ENCODE results near the gene ATF2.

The ATF2 gene

DNA sequence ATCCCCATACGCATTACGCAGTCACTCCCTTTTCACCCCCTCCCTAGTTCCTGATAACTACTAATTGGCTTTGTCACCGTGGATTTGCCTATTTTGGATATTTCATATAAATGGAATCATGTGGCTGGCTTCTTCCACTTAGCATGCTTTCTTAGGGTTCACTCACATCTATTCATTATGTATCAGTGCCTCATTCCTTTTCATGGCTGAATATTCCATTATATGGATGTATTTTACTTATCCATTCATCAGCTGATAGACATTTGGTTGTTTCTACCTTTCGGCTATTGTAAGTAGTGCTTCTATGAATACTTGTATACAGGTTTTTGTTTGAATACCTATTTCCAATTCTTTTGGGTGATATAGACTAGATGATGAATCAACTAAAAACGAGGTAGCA is 8.6 kb upstream of the ATF2 start:
- Mint-ChIP-seq H3K4me3 (no peak overlapping the region), H3K9me3 (no peaks in the 10 kb centered on the region), H3K27ac (no peak overlapping the region), H3K27me3 (no peaks in the 10 kb centered on the region), H3K36me3 (peaks cover 15% of the 10 kb centered on the region), H3K4me1 (peaks cover 21% of the 10 kb centered on the region)
- ATAC-seq (ENCODE audit: low read depth) = no peak
- DNase-seq (ENCODE audit: low spot score in 2 of 2) = no peak

DNA sequence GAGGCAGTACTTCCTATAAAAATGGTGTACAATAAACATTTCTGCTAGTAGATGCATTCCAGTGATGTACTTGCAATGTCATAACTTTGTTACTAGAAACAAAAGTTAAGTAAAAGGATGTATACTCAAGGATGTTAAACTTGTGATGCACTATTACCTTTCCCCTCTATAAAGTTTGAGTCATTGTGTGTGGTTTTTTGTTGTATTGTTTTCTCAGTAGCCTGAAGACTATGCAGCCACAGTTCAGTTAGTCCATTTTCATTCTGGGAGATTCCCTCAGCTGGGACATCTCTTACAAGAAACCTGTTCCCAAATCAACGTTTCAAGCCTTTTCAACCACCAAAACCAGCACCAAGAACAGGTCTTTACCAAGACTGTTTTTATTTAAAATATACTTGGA is 7.9 kb upstream of the ATF2 start:
- H3K27ac Mint-ChIP-seq = no peak overlapping the region

DNA sequence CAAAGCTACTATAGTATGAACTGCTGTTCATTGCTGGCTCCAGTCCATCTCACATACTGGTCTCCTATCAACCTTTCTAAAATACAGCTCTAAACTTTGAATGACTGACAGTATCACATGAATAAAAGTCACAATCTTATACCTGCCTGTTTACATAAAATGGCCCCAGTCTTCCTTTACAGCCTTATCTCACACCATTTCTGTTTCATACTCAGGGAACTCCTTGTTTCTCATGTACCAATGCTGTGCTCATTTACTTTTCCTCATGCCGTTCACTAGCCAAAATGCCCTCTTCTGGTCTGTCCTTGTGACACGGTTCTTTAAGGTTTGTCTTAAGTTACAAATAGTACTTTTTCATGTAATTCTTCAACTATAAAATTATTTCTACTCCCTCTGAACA is 7.3 kb upstream of the ATF2 start:
- no peak overlapping the region for H3K4me3 Mint-ChIP-seq
- H3K4me1 Mint-ChIP-seq = peaks cover 18% of the 10 kb centered on the region

More for the DNA sequence above, 7.9 kb upstream of the ATF2 start:
- Mint-ChIP-seq H3K36me3 (peaks cover 13% of the 10 kb centered on the region), H3K9me3 (no peaks in the 10 kb centered on the region), H3K27me3 (no peaks in the 10 kb centered on the region), H3K4me3 (no peak overlapping the region), H3K4me1 (peaks cover 20% of the 10 kb centered on the region)
- ATAC-seq (ENCODE audit: low read depth) = no peak
- DNase-seq (ENCODE audit: low spot score in 2 of 2) = no peak

DNA sequence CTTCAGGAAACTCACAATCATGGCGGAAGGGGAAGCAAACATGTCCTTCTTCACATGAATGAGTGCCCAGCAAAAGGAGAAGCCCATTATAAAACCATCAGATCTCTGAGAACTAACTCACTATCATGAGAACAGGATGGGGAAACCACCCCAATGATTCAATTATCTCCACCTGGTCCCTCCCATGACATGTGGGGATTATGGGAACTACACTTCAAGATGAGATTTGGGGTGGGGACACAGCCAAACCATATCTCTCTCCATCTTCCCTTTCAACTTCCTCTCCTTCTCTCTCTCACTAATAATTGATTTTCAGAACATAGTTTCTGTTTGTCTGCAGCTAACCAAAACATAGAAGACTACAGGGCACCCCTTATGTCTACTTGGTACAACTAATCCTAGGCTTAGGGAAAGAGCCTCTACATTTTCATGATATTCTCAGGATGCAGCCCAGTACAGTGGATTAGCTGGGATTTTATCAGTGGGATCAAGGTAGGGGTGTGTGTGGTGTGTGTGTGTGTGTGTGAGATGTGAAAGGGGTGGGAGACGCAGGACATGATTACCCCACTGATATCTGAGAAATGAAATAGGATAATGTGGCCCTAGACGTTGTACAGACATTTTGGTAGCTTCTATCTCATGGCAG is 2.8 kb upstream of the ATF2 start:
- peaks cover 22% of the 10 kb centered on the region for H3K4me1 Mint-ChIP-seq
- H3K36me3 Mint-ChIP-seq = peaks cover 8% of the 10 kb centered on the region
- DNase-seq (ENCODE audit: low spot score in 2 of 2) = no peak
- H3K27ac Mint-ChIP-seq = peak overlapping the region; percentile 26
- no peak for ATAC-seq (ENCODE audit: low read depth)
- no peaks in the 10 kb centered on the region for H3K9me3 Mint-ChIP-seq
- no peak overlapping the region for H3K4me3 Mint-ChIP-seq
- no peaks in the 10 kb centered on the region for H3K27me3 Mint-ChIP-seq

More for the DNA sequence above, 7.3 kb upstream of the ATF2 start:
- ATAC-seq (ENCODE audit: low read depth) = no peak
- Mint-ChIP-seq H3K27ac (no peak overlapping the region), H3K9me3 (no peaks in the 10 kb centered on the region), H3K27me3 (no peaks in the 10 kb centered on the region), H3K36me3 (peaks cover 13% of the 10 kb centered on the region)
- DNase-seq (ENCODE audit: low spot score in 2 of 2) = no peak

DNA sequence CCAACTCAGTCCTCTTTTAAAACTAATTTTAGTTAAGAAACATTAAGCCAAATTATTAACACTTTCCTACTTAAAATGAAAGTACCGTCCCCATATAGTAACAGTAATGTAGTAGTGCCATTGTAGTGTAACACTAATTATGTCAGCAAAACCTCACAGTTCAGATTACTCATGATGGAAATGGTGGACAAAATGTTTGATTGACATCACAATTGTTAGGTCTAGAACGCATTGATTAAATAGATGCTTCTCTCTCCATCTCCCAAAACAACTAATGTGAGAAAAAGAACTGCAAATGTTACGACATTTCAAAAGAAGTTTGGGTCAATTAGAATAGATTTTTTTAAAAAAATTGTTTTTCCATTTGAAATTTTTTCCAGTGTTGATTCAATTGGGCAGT is 1.2 kb upstream of the ATF2 start:
- Mint-ChIP-seq H3K27me3 (no peaks in the 10 kb centered on the region), H3K9me3 (no peaks in the 10 kb centered on the region), H3K4me1 (peaks cover 18% of the 10 kb centered on the region), H3K36me3 (peaks cover 3% of the 10 kb centered on the region), H3K27ac (no peak overlapping the region), H3K4me3 (peak overlapping the region; percentile 17)
- DNase-seq (ENCODE audit: low spot score in 2 of 2) = no peak
- ATAC-seq (ENCODE audit: low read depth) = no peak

DNA sequence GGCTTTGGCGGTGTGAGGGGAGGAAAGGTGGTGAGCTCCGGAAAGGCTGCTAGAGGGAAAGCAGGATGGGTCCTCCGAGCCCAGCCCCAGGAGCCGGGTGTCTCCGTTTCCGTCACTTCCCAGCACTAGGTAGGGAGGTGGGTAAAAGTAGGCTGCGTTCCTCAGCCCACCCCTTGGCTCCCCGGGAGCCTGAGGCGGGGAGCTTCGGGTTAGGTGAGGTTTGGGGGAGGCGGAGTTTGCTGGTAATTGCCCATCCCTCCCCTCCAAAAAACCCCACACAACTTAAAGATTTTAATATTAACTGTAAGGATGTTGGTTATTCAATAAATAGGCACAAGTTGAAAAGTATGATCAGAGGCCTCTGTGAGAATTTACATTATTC is 552 bp upstream of the ATF2 start:
- H3K27ac Mint-ChIP-seq = peak overlapping the region; percentile 94
- no peak for DNase-seq (ENCODE audit: low spot score in 2 of 2)
- no peaks in the 10 kb centered on the region for H3K27me3 Mint-ChIP-seq
- H3K36me3 Mint-ChIP-seq = peaks cover 3% of the 10 kb centered on the region
- H3K4me3 Mint-ChIP-seq = peak overlapping the region; percentile 92
- ATAC-seq (ENCODE audit: low read depth) = peak; percentile 17
- H3K9me3 Mint-ChIP-seq = no peaks in the 10 kb centered on the region
- peaks cover 18% of the 10 kb centered on the region for H3K4me1 Mint-ChIP-seq

DNA sequence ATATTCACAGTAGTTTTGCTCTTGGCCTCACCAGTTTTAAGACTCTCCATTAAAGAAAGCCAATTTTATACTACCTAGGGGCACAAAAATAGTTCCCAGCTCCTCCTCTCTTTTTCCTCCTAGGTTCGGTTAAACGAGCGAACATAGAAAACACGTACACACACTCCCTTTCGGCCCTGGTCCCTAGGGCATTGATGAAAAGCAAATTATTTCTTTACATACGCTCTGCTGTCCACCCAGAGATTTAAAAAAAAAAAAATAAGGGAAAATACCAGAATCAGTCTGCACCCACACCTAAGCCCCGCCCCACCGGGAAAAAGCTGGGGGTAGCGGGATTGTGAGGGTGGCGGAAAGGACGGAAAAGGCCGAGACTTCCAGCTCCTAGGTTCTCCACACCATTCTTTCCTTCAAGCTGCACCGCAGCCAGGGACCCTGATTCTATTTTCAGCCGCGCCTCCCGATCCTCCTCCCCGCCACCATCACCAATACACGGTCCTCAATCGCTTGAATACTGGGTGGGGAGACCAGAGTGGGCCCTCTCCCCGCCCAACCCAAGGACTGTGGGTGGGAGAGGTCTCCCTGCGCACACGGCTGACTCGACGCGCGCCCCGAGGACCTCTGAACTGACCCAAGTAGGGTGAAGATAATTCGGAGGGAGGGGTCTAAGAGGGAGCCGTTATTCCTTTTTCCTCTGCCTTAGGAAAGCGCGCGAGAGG is 769 bp downstream of the ATF2 start:
- DNase-seq (ENCODE audit: low spot score in 2 of 2) (no peak), ATAC-seq (ENCODE audit: low read depth) (no peak)
- peak overlapping the region; percentile 92 for H3K4me3 Mint-ChIP-seq
- no peaks in the 10 kb centered on the region for H3K36me3 Mint-ChIP-seq
- no peaks in the 10 kb centered on the region for H3K27me3 Mint-ChIP-seq
- peak overlapping the region; percentile 94 for H3K27ac Mint-ChIP-seq
- no peaks in the 10 kb centered on the region for H3K9me3 Mint-ChIP-seq
- peaks cover 15% of the 10 kb centered on the region for H3K4me1 Mint-ChIP-seq

DNA sequence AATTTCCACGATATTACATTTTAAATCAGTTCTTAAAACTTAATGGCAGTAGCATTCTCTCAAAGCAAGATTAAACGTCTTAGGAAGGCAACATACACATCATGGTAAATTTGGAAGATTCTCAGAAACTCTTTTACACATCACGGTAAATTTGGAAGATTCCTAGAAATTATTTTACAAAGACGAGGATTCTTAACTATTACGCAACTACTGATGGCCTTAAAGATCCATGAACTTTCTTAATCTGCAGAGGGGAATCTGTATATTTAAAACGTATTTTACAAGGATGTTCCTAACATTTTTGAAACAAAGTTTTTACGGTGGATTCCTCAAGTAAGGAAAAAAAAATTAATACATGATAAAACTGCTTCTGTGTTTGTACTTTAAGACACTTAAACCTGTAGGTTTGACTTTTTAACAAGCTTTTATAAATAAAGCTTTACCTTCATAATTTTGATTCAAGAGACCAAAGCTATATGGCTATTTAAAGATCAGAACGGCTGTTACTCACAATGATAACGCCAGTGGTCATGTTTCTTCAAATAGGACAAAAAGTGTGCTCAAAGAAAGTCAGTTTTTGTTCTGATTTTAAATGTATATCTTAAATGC is 1.7 kb downstream of the ATF2 start:
- ATAC-seq (ENCODE audit: low read depth) (no peak), DNase-seq (ENCODE audit: low spot score in 2 of 2) (no peak)
- Mint-ChIP-seq H3K4me1 (peaks cover 15% of the 10 kb centered on the region), H3K4me3 (no peak overlapping the region), H3K36me3 (no peaks in the 10 kb centered on the region), H3K27me3 (no peaks in the 10 kb centered on the region), H3K9me3 (no peaks in the 10 kb centered on the region), H3K27ac (no peak overlapping the region)

DNA sequence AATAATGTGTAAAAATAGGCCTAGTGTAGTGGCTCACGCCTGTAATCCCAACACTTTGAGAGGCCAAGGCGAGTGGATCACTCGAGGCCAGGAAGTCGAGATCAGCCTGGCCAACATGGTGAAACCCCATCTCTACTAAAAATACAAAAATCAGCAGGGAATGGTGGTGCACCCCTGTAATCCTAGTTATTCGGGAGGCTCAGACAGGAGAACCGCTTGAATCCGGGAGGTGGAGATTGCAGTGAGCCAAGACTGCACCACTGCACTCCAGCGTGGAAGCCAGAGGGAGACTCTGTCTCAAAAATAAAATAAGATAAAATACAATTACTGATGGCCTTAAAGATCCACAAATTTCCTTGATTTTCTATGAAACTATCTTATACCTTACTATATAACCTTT is 3.8 kb downstream of the ATF2 start:
- H3K9me3 Mint-ChIP-seq = no peaks in the 10 kb centered on the region
- H3K36me3 Mint-ChIP-seq = peaks cover 2% of the 10 kb centered on the region
- H3K27ac Mint-ChIP-seq = no peak overlapping the region
- no peak overlapping the region for H3K4me3 Mint-ChIP-seq
- ATAC-seq (ENCODE audit: low read depth) (no peak), DNase-seq (ENCODE audit: low spot score in 2 of 2) (no peak)
- H3K4me1 Mint-ChIP-seq = peaks cover 13% of the 10 kb centered on the region
- no peaks in the 10 kb centered on the region for H3K27me3 Mint-ChIP-seq

DNA sequence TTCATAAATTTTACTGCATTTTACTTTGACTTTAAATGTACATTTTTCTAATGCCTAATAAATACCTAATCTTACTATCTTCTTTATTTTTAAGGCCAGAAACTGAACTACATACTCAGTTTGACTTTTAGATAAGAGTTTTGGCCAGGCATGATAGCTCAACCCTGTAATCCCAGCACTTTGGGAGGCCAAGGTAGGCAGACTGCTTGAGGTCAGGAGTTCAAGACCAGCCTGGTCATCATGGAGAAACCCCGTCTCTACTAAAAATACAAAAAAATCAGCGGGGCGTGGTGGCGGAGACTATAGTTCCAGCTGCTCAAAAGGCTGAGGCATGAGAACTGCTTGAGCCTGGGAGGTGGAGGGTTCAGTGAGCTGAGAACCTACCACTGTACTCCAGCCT is 9.1 kb downstream of the ATF2 start:
- Mint-ChIP-seq H3K4me1 (peaks cover 18% of the 10 kb centered on the region), H3K36me3 (peaks cover 4% of the 10 kb centered on the region), H3K27me3 (no peaks in the 10 kb centered on the region), H3K4me3 (no peak overlapping the region), H3K9me3 (no peaks in the 10 kb centered on the region), H3K27ac (no peak overlapping the region)
- ATAC-seq (ENCODE audit: low read depth) = no peak
- no peak for DNase-seq (ENCODE audit: low spot score in 2 of 2)

DNA sequence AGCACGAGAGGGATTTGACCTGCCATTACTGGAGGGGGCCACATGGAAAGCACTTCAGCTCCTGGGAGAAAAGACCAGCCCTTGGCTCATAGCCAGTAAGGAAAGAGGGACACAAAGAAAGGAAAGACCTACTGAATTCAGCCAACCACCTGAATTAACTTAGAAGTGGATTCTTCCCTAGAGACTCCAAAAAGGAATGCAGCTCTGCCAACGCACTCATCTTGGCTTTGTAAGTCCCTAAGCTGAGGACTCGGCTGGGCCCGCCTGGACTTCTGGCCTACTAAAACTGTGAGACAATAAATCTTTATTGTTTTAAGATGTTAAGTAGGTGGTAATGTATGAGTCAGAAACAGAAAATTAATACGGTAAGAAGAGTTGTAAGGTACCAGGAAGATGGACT is 11.5 kb downstream of the ATF2 start:
- no peak overlapping the region for H3K27ac Mint-ChIP-seq
- DNase-seq (ENCODE audit: low spot score in 2 of 2) (no peak), ATAC-seq (ENCODE audit: low read depth) (no peak)
- H3K4me1 Mint-ChIP-seq = peaks cover 22% of the 10 kb centered on the region
- no peaks in the 10 kb centered on the region for H3K9me3 Mint-ChIP-seq
- no peaks in the 10 kb centered on the region for H3K27me3 Mint-ChIP-seq
- peaks cover 4% of the 10 kb centered on the region for H3K36me3 Mint-ChIP-seq
- H3K4me3 Mint-ChIP-seq = no peak overlapping the region

DNA sequence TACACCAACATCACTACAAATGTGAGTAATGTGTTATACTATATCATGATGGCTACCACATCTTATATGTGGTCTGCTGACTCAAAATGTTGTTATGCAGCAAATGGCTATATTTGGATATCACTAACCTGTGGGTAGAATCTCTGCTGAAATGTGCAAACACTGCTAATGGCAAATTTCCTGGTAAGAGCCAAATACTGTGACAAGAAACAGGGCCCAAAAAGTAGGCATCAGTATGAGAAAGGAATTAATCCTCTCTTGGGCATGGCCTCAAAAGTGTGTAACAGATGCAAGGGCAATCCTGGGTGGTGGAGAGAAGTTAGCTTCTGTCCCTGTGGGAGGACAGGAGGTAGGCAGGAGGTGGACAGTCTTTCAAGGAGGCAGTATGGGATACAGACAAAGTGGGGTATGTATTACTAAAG is 13.3 kb downstream of the ATF2 start:
- no peak overlapping the region for H3K27ac Mint-ChIP-seq

DNA sequence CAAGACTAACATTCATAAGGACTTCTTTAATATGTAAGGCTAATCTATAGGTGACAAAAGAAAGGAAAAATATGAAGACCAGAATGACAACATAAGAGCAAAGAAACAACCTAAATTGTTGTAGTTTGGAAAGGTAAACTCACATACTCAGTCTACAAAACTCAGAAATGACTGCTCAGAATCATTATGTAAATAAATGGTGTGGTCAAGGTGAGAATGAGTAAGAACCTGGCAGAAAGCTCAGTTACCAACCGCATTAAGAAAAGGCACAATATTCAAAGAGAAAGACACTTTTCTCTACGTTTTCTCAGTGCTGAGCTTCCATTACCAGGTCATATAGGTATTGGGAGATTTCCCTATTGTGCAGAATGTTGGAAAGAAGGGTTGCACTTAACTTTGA is 15.8 kb downstream of the ATF2 start:
- Mint-ChIP-seq H3K27me3 (no peaks in the 10 kb centered on the region), H3K4me3 (no peak overlapping the region), H3K27ac (no peak overlapping the region), H3K4me1 (peaks cover 26% of the 10 kb centered on the region), H3K9me3 (no peaks in the 10 kb centered on the region), H3K36me3 (peaks cover 7% of the 10 kb centered on the region)
- no peak for ATAC-seq (ENCODE audit: low read depth)
- DNase-seq (ENCODE audit: low spot score in 2 of 2) = no peak

More for the DNA sequence above, 13.3 kb downstream of the ATF2 start:
- ATAC-seq (ENCODE audit: low read depth) (no peak), DNase-seq (ENCODE audit: low spot score in 2 of 2) (no peak)
- Mint-ChIP-seq H3K36me3 (peaks cover 4% of the 10 kb centered on the region), H3K27me3 (no peaks in the 10 kb centered on the region), H3K4me3 (no peak overlapping the region), H3K9me3 (no peaks in the 10 kb centered on the region), H3K4me1 (peaks cover 21% of the 10 kb centered on the region)

DNA sequence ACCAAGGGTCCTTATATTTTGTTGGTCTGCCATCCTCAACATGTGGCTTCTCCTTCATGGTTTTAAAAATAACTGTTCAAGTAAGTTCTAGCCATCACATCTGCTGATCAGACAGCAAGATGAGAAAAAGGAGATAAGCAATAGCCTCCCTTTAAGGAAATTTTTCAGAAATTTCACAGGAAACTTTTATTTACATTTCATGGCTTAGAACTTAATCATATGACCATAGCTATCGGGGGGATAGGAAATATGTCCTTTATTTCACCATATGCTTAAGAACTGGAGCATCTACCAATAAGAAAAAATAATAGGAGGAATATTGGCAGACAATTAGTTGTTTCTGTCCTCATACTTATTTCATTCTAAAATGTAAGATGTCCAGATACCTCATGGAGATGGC is 16.2 kb downstream of the ATF2 start:
- DNase-seq (ENCODE audit: low spot score in 2 of 2) = no peak
- Mint-ChIP-seq H3K27me3 (no peaks in the 10 kb centered on the region), H3K4me1 (peaks cover 23% of the 10 kb centered on the region), H3K27ac (no peak overlapping the region), H3K9me3 (no peaks in the 10 kb centered on the region), H3K36me3 (peaks cover 7% of the 10 kb centered on the region), H3K4me3 (no peak overlapping the region)
- no peak for ATAC-seq (ENCODE audit: low read depth)

Data from memory B cell (primary cell).